HG03342 (cell line): Measurements from ENCODE around the gene AP2A2.
"Not testable (repeated sequence)": the region's sequence is repeated elsewhere in the genome, so short reads cannot be mapped to it uniquely, and the experiment has no call there.

Experiments used
- ATAC-seq: cut with Tn5 transposase; IDR thresholded peaks from one replicate; pipeline ENCODE4 v1.9.1; 2021; ENCODE audit warnings: mild to moderate bottlenecking, moderate library complexity; ENCODE audit not compliant: unreplicated experiment

AP2A2 gene

DNA sequence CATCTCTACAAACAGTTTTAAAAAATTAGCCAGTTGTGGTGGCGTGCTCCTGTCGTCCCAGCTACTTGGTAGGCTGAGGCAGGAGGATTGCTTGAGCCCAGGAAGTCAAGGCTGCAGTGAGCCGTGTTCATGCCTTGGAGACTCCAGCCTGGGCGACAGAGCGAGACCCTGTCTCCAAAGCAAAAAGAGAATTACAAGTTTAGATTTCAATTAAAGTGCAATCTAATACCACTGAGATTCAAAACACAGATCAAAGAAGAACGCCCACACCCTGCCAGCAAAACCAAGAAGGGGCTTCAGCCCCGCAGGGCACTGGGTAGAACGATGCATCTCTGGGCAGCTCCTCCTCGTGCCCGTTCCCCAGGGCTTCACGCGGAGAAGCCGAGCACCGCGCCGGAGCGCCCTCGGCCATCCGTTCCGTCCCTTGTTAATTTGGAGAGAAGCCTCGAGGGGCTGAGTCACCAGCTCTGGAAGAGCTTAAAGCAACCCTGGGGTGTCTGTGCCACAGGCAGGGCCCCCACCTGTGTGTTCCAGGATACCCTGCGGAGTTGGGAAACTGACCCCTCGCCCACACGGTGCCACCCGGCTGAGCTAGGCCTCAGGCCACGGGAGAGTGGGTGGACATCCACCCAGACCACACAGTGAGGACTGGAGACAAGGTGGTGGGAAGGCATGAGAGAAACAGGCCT is 47.0 kb downstream of the AP2A2 start:
- ATAC-seq = no peak

GRCh38 chr11:973237-973636 is 47.6 kb downstream of the AP2A2 start:
- no peak for ATAC-seq

DNA sequence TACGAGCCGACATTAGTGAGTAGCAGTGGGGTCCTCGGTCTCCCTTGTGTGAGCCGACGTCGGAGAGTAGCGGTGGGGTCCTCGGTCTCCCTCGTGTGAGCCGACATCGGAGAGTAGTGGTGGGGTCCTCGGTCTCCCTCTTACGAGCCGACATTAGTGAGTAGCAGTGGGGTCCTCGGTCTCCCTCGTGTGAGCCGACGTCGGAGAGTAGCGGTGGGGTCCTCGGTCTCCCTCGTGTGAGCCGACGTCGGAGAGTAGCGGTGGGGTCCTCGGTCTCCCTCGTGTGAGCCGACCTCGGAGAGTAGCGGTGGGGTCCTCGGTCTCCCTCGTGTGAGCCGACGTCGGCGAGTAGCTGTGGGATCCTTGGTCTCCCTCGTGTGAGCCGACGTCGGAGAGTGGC is 49.7 kb downstream of the AP2A2 start:
- ATAC-seq = not testable (repeated sequence)

DNA sequence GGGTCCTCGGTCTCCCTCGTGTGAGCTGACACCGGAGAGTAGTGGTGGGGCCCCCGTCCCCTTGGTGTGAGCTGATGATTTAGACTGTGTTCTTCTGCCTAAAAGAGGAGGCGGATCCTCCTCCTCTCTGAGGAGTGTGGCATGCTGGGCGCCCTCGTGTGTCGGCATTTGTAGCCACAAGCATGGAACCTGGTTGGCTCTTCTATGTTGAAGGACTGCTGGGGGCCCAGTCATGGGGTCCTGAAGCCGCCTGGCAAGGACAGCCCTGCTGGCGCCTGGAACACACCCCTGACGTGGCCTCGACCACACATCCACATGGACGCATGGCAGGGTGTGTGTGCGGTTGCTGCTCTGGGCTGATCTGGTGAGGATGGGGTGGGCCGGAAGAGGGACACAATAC is 50.2 kb downstream of the AP2A2 start:
- no peak for ATAC-seq

- ATAC-seq = no peak
Measured at GRCh38 chr11:976431-977160, 50.9 kb downstream of the AP2A2 start.

DNA sequence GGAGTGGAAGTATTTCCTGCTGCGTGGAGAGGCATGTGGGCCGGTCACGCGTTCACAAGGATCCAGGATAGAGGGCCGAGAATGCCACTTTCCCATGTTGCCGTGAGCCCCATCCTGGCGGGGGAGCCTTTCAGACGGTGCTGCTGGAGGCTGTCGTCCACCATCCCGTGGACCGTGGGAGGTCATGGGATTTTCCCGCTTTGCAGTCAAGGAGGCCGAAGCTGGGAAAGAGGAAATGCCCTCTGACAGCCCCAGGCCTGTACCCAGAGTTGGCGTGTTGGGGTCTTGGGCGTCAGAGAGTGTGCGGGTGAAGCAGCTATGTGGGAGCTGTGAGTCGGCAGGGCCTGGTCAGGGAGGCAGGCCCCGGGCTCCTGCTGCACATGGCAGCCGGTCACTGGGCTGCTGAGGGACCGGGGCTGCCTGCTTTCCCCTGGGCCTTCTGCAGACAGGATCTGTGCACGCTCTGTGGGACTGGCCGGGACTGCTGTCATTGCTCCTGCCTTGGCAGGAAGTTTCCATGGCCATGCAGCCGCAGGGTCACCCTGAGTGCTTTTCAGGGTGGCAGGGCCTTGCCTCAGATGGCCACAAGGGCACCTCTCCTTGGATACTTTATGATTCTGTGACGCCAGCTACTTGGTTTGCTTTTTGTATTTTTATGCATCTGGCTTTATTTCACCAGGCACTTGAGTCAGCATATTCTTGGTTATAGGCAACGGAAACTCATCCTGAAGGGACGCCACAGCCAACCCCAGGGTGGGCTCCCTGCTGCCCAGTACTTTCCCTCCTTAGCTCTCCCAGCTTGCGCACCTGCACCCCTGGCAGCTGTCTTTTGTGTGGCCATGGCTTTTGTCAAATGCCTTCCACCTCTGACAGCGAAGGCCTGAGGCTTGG is 52.4 kb downstream of the AP2A2 start:
- ATAC-seq = no peak

GRCh38 chr11:978781-979180 is 53.1 kb downstream of the AP2A2 start:
- no peak for ATAC-seq

DNA sequence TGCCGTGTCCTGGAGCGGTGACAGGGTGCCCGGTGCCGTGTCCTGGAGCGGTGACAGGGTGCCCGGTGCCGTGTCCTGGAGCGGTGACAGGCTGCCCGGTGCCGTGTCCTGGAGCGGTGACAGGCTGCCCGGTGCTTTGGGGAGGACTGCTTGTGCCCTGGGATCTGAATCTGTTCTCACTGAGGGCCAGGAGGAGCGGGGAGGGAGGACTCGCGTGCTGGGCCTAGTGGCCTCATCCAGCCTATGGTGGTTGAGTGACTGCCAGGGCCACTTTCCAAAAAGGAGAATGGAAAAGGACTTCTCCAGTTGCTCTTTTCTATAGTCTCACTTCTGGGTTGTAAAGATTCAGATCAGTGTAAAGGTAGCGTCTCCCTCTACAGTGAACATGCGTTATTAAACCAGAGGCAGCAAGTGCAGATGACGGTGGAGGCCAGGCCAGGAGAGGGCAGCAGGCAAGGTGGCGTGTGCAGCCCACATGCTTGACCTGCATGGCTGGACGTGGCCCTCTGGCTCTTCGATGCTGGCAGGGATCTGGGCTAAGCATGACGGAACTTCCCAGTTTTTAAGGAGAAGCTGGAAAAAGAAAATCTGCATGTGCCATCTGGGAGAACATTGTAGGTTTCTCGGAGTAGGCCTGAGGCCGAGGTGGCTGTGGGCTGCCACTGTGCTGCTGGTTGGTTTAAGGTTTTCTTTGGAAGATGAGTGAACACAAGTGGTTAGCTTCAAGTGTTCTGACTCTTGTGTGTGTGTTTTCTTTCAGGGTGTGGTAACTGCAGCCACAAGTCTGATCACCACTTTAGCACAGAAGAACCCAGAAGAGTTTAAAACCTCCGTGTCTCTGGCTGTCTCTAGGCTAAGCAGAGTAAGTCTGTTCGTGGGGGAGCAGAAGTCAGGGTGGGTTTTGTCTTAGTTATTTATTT is 55.0 kb downstream of the AP2A2 start:
- ATAC-seq = no peak

DNA sequence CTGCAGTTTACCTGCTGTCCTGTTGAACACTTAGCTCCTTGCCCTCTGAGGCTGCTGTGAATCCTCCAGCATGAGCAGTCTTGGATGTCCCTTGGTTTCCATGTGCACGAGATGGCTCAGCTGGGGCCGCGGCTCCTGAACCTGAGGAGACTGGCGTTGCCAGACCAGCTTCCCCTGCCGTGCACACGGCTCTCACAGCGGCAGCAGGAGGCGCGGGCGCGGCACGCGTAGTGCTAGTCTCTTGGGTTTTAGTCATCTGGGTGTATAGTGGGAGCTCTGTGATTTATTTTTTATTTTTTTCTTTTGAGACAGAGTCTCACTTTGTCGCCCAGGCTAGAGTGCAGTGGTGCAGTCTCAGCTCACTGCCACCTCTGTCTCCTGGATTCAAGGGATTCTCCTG is 56.1 kb downstream of the AP2A2 start:
- no peak for ATAC-seq

GRCh38 chr11:984546-984945 is 58.9 kb downstream of the AP2A2 start:
- no peak for ATAC-seq

DNA sequence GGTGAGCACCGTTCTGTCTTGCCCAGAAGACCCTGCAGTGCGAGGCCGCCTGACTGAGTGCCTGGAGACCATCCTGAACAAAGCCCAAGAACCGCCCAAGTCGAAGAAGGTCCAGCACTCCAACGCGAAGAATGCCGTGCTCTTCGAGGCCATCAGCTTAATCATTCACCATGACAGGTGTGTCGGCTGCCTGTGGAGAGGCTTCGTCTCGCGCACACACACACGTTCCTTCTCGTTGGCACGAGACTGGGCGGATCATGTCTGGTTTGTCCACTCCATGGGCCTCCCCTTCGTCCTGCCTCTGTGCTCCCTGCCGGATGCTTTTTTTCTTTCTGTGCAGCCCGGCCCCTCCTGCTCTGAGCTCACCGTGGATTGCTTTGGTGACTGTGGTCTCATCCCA is 59.7 kb downstream of the AP2A2 start:
- ATAC-seq = no peak

DNA sequence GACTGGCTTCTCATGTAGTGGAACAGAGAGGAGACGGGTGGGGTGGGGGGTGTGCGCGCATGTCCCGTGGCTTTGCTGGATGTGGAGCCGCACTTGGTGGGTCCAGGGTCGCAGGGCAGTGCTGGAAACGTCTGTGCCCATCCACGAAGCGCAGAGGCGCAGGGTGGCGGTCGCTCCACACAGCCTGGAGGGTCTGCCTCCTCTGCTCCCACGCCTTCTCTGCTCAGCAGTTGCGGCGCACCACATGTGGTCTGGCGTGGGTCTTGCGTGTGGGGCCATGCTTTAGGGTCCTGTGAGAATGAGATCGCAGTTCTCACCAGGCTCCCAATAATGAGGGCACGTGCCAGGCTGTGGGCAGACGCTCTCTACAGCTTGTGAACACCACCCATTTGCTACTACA is 60.2 kb downstream of the AP2A2 start:
- no peak for ATAC-seq

DNA sequence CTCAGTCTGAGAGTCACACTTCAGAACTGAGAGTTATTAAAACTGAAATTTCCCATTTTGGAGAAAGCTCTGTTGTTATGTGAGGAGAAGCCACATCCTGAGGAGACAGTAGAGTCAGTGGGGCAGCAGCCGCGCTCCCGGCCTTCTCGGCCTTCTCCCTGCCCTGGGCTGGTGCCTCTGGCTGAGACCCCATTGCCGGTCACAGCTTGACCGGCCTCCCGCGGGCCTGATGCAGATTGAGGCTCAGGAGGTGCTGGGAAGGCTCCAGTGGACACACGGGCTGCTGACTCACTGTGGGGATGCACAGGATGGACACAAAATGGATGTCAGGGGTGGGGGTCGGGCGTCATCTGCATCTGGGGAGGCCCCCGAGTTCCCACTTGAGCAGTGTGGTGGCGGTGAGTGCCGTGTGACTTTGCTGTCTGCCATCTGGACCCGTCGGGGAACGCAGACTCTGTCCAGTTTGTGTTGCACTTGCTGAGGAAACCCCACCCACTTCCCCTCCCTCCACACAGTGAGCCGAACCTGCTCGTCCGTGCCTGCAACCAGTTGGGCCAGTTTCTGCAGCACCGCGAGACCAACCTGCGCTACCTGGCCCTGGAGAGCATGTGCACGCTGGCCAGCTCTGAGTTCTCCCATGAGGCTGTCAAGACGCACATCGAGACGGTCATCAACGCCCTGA is 60.7 kb downstream of the AP2A2 start:
- ATAC-seq = no peak

GRCh38 chr11:986952-987305 is 61.3 kb downstream of the AP2A2 start:
- no peak for ATAC-seq

- ATAC-seq = no peak
Measured at GRCh38 chr11:987671-988070, 62.0 kb downstream of the AP2A2 start.

GRCh38 chr11:990101-990500 is 64.4 kb downstream of the AP2A2 start:
- ATAC-seq = no peak

GRCh38 chr11:991034-991433 is 65.4 kb downstream of the AP2A2 start:
- no peak for ATAC-seq

DNA sequence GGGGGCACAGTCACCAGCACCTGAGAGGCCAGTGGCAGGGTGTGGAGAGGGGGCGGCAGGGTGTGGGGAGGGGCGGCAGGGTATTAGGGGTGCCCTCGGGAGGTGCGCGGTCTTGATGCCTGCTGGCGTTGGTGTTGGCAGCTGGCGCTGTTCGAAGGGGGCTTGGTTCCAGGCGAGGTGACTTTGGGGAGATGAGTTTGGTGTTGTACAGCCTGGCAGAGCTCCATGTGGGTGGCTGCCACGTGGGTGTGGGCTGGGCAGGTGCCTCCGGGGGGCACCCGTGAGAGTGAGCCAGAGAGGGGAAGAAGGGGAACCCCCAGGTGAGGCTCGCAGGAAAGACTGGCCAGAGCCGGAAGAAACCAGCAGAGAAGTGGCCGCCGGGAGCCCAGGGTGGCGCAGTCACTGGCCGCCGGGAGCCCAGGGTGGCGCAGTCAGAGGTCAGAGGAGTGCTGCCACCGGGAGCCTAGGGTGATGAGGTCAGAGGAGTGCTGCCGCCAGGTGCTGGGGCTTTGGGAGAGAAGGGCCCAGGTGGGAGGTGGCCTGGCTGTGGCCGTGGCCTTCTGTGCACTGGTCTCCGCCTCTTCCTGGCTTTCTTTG is 66.1 kb downstream of the AP2A2 start:
- ATAC-seq = no peak

DNA sequence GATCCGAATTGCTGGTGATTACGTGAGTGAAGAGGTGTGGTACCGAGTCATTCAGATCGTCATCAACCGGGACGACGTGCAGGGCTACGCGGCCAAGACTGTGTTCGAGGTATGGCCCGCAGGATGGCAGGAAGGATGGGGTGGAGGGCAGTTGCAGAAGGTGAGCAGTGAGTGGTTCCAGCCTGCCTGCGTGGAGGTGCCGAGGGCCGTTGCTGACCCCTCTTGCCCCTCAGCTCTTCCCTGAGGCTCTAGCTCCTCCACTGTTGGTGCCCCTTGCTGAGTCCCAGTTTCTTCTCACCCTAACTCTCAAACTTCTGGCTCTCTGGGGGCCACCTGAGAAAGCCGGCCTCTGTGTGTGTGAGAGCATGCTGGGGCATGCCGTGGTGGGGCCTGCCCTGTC is 66.9 kb downstream of the AP2A2 start:
- ATAC-seq = no peak
